Amniotic epithelial cell (primary cell): ENCODE measurements around the gene PTCD2.
"Not testable (repeated sequence)": the region's sequence is repeated elsewhere in the genome, so short reads cannot be mapped to it uniquely, and the experiment has no call there.

ENCODE experiments used
- DNase-seq: peaks from one replicate; pipeline ENCODE4 v3.0.0-alpha.2; 2010; ENCODE audit warnings: low read depth

PTCD2 gene

GRCh38 chr5:72379936-72380335 lies 59.8 kb downstream of the PTCD2 start:
- DNase-seq = no peak

DNA sequence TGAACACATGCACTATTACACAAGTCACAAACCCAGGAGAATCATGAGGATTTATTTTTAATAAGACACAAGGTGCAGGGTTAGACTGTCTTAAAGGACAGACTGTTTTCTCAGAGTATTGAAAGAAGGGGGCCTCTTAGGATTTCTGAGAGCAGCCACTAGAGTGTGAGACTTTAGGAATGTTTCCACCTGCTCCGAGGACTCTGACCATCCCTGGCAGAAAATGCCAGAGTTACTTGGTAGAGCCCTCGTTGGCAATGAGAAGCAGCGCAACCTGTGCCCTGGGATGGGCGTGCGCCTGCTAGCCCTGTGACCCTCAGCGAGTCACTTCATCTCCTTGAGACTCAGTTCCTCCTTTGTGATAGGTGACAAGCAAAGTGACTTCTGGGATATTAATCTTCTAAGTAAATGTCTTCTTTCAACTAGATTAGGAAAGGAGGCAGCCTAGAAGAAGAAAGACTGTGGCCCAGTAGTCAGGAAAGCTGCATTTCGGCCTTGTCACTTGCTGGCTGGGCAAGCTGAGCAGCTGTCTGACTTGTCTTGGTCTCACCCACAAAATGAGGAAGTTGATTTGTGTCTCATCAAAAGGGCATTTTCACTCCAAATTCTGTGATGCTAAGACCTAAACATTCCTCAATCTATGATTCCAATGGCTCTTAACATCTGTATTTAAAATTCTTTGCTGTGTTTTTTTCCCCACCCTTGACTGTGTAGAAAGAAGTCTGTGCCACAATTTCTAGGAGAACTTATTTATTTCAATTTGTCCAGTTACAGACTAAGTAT lies 60.5 kb downstream of the PTCD2 start:
- DNase-seq = no peak

DNA sequence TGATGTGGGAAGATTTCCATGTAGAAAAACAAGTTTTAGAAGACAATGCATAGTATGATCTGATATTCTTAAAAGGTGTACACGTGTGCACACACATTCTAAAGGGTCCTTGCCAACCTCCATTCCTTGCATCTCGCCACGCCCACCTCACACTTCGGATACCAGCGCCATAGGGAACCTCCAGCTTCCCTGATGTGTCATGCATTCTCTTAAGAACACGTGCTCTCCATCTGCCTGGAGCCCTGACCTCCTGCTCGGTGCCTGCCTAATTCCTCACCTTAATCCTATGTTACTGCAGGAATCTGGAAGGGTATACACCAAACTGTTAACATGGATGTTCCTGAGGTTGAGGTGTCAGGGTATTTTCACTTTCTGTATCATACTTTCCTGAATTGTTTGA lies 63.1 kb downstream of the PTCD2 start:
- DNase-seq = peak; percentile 60

- no peak for DNase-seq
Observed at GRCh38 chr5:72383726-72384125, 63.6 kb downstream of the PTCD2 start.

GRCh38 chr5:72386639-72387038 lies 66.5 kb downstream of the PTCD2 start:
- no peak for DNase-seq

DNA sequence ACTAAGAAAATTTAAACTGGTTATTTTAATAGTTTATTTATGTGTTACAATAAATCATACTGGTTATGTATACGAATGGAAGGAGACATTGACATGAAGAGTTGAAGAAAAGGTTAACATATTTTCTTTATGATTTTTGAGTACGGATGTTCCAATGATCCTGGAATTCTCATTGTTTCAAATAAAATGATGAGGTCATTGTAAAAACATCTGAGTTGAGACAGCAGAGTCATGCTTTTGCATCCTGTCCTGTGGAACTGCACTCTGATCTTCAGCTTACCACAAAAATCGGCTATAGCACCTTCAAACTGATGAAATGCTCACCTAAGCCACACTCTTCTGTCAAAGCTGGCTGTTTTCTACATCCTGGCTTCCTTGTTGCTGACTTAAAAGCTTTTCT lies 67.8 kb downstream of the PTCD2 start:
- peak; percentile 73 for DNase-seq

DNA sequence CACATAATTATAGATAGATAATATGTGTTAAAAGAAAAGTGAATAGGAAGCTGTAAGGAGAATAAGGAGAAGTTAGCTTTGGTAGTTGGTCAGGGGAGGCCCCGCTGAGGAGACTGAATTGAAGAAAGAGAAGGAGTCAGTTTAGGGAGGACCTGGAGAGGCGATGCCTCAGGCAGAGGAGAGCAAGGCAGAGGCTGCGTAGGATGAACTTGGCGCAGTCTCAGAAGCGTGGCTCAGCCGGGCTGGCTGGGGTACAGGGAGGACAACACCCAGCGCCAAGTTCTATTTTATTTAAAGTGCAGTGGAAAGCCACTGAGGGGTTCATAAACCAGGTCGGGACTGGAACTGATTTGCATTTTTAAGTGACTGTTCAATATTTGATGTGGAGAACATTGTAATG lies 68.5 kb downstream of the PTCD2 start:
- DNase-seq = no peak

- DNase-seq = no peak
Observed at GRCh38 chr5:72390836-72391235, 70.7 kb downstream of the PTCD2 start.

GRCh38 chr5:72392326-72392733 lies 72.2 kb downstream of the PTCD2 start:
- no peak for DNase-seq

DNA sequence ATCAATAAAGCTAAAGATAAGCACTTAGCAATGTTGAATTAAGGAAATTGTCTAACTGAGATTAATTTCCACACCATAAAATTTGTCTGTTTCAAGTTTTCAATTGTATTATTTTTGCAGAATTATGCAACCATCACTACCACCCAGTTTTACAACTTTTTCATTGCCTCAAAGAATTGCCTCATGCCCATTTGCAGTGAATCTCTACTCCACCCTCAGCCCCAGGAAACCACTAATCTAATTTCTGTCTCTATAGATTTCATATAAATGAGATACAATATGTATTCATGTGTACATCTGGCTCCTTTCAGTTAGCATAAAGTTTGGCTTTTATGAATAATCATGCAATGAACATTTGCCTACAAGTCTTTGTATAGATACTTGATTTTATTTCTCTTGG lies 72.9 kb downstream of the PTCD2 start:
- no peak for DNase-seq

DNA sequence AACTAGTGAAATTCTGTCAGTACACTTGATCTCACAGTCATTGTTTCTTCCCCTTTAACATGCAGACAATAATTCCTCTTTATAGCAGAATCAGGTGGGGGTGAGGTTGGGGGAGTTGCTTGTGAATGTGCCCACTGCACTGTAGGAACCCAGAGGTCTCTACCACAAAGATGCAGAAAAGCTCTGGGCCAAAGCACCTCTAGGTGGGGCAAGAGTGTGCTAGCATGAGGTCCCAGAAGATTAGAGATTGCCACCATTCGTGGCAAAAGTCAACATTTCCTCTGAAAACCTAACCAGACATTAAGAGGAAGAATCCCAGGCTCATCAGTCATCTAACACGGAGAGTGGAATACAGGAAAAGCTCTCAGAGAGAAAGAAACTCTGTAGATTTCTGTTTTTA lies 74.5 kb downstream of the PTCD2 start:
- DNase-seq = peak; percentile 44

- DNase-seq = no peak
Observed at GRCh38 chr5:72397836-72398235, 77.7 kb downstream of the PTCD2 start.

DNA sequence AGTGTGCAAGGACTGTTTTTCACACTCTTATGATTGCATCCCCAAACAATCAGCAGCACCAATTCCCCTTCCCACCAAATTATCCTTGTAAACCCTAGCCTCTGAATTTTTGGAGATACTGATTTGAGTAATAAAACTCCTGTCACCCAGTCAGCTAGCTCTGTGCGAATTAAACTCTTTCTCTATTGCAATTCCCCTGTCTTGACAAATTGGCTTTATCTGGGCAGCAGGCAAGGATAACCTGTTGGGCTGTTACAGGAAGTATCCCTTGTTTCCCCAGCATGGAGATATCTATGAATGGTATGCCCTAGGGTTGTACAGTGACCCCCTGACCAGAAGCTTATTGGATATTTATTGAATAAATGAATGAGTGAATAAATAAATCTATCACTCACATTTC lies 80.8 kb downstream of the PTCD2 start:
- DNase-seq = no peak

- no peak for DNase-seq
Observed at GRCh38 chr5:72402381-72402890, 82.3 kb downstream of the PTCD2 start.

DNA sequence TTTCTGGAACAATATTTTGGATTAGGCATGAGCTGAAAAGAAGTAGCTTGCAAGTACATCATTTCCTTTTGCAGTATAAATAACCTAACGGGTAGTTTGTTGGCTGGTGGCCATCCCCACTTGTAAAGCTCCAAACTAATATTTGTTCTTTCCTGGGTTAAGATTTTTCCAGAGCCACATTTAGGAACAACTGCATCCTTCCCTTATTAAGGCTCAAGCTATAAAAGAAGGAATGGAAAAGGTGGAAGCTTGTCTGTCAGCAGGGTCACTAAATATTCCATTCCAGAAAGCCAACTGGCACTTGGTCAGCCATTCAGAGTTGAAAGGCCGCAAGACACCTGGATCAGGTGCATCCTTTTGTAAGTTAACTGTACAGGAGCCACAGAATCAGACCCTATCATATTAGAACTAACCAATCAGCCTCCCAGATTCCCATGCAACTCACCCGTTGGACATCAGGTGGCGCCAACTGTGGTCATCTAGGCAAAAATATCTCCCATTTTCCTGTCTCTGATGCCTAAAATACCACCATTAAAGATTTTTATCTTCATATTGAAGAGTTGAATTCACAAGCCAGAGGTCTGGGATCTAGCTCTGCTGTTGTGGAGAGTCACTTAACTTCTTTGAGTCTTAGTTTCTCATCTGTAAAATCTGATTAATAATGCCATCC lies 82.9 kb downstream of the PTCD2 start:
- peak; percentile 24 for DNase-seq

- not testable (repeated sequence) for DNase-seq
Observed at GRCh38 chr5:72404771-72405170, 84.6 kb downstream of the PTCD2 start.

GRCh38 chr5:72407078-72407477 lies 86.9 kb downstream of the PTCD2 start:
- no peak for DNase-seq

- no peak for DNase-seq
Observed at GRCh38 chr5:72407541-72407940, 87.4 kb downstream of the PTCD2 start.

DNA sequence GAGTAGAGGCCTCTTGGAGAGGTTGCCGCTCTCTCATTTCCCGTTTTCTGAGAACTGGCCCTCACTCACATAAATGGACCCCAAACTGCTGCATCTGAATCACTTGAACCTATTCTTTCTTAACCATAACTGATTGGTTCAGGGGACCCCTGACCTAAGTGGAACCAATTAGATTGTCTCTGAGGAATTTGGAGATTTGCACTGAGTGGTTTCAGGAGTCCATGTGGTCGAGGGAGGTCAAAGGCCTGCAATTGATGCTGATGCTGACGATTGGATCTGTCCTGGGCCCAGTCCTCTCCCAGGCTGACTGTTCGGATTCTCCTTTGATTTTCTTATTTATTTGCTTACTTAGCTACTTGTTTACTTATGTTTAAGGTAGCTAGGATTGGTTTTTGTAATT lies 88.0 kb downstream of the PTCD2 start:
- no peak for DNase-seq

GRCh38 chr5:72408603-72409002 lies 88.4 kb downstream of the PTCD2 start:
- peak; percentile 91 for DNase-seq

DNA sequence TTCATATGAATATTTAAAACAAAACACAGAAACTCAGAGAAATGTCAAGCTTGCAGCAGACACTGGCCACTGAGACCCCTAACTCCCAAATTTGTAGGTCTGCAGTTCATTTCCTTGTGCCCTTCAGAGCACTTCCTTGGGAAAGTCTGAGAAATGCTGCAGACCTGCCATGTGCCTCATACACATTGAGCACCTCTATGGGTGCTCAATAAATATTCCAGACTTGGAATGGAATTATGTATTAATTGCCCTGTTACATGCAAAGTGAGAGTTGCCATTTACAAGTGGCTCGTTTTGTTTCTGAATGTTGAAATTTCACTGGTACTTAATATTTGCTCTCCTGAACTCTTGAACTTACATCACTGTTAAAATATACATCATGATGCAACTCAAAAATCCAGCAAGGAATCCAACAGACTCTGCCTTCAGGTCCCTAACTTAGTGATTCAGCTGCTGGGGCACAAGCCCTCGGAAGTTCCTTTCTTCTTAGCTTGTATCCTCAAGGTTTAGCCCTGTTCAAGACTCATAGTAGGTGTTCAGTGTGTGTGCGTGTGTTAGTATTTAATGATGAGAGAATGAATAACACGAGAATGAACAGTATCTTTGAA lies 90.6 kb downstream of the PTCD2 start:
- peak; percentile 79 for DNase-seq

GRCh38 chr5:72412283-72413055 lies 92.3 kb downstream of the PTCD2 start:
- DNase-seq = peak; percentile 78
